ENCODE data around the gene PILRA. TPM values are rescaled to one million over a fixed set of nuclear protein-coding genes. Genes with fewer than 3 reads are reported as not detected.

The PILRA gene
- total and polyA plus RNA-seq, 2 of the 8 experiments (the other 6 are each of a cell fraction or from before 2014, with no cell fraction given), result 7.6 to 10.6 TPM

DNA sequence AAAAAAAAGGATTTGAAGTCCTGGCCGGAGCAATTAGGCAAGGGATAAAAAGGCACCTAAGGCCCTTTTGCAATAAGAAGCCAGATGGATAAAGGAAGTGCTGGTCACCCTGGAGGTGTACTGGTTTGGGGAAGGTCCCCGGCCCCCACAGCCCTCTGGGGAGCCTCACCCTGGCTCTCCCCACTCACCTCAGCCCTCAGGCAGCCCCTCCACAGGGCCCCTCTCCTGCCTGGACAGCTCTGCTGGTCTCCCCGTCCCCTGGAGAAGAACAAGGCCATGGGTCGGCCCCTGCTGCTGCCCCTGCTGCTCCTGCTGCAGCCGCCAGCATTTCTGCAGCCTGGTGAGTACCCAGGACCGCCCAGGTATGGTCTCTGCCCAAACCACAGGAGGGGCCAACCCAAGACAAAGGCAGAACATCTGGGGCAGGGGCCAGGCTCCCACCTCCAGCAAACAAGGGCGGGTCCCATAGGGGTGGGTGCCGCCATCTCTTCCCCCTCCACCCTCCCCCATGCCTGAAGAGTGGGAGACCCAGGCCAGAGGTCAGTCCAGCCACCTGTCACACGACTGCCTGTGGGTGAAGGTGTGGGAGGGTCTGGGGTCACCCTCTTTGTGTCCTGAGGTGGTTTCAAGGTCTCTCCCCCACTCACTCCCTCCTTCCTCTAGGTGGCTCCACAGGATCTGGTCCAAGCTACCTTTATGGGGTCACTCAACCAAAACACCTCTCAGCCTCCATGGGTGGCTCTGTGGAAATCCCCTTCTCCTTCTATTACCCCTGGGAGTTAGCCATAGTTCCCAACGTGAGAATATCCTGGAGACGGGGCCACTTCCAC, 15.0 kb upstream of the PILRA start, which contains the start of gene PILRB:
TSS of gene PILRB (plus strand) at position 91 of the 830 bp plus-strand sequence. CDS start at position 277, 186 bp downstream.
- ChIA-PET CTCF (ENCODE audit: partially characterized antibody) (interaction anchor here (1.8 to 2.3 kb wide), 2 partner anchors 49 to 99 kb away, joined by 4 to 14 read pairs; no protein-coding TSS in a partner anchor), POLR2A (ENCODE audit: partially characterized antibody) (interaction anchor here (1.1 to 2.3 kb wide), 4 partner anchors 11 to 203 kb away, joined by 3 to 12 read pairs (median 4); partner anchors contain the start of genes MEPCE and ZCWPW1)
- Histone ChIP-seq H3K27ac (ENCODE audit: low read depth, low read length) (no peak within 1 kb of the TSS), H3K4me1 (replicated peaks in 1 of 4; ENCODE audit: control insufficient read depth in 3 of 4, insufficient read depth in 4 of 4, low read length in 3 of 4) (no peaks in the 10 kb centered on the region), H2BK12ac (ENCODE audit: low read depth, low read length) (no peak within 1 kb of the TSS), H3K79me2 (ENCODE audit: control insufficient read depth in 1 of 2, insufficient read depth in 2 of 2, low read length in 2 of 2) (no peaks in the 10 kb centered on the region), H3K4ac (replicated peaks; ENCODE audit: insufficient read length, low read depth, low read length) (no peak within 1 kb of the TSS), H3K23ac (ENCODE audit: insufficient read length) (no peak within 1 kb of the TSS), H3K14ac (ENCODE audit: insufficient read length) (no peak within 1 kb of the TSS), H3K36me3 (ENCODE audit: control insufficient read depth in 2 of 4, insufficient read depth in 4 of 4, low read length in 3 of 4) (peaks cover 33 to 77% (median 57%) of the 10 kb centered on the region in 4 experiments), H2AK5ac (ENCODE audit: low read depth, low read length) (no peak within 1 kb of the TSS), H2BK120ac (replicated peaks; ENCODE audit: low read depth, low read length) (no peak within 1 kb of the TSS), H3K23me2 (ENCODE audit: low read depth, low read length) (no peaks in the 10 kb centered on the region), H2BK15ac (ENCODE audit: low read length) (no peak within 1 kb of the TSS), H3K4me3 (ENCODE audit: extremely low read depth in 1 of 4, insufficient read depth in 2 of 4, low read depth in 3 of 4, low read length in 4 of 4) (no peak within 1 kb of the TSS), H4K91ac (replicated peaks; ENCODE audit: insufficient read length, low read length) (no peak within 1 kb of the TSS), H3K9ac (replicated peaks in 1 of 4; ENCODE audit: extremely low read depth in 1 of 4, low read depth in 3 of 4, low read length in 3 of 4) (no peak within 1 kb of the TSS), H3K18ac (ENCODE audit: extremely low read depth, low read length) (no peak within 1 kb of the TSS), H3K27me3 (replicated peaks in 1 of 4; ENCODE audit: control insufficient read depth in 3 of 4, extremely low read depth in 1 of 4, insufficient read depth in 3 of 4, low read length in 3 of 4) (no peaks in the 10 kb centered on the region), H4K8ac (ENCODE audit: extremely low read depth, insufficient read depth, low read length) (peak within 1 kb of the TSS; percentile 57; the same call in 1 of the 2 replicates), H2BK5ac (ENCODE audit: low read depth, low read length) (no peak within 1 kb of the TSS), H3K56ac (replicated peaks; ENCODE audit: insufficient read length, low read depth, low read length) (no peak within 1 kb of the TSS), H4K5ac (ENCODE audit: insufficient read length, low read depth, low read length) (no peak within 1 kb of the TSS), H3K9me3 (ENCODE audit: insufficient read depth in 2 of 2, low read depth in 1 of 2, low read length in 1 of 2) (no peaks in the 10 kb centered on the region), H4K20me1 (replicated peaks in 1 of 2; ENCODE audit: control insufficient read depth in 1 of 2, insufficient read depth in 2 of 2, low read length in 2 of 2) (peaks cover 2 to 7% of the 10 kb centered on the region in 2 experiments), H3K79me1 (ENCODE audit: low read depth, low read length) (no peaks in the 10 kb centered on the region), H2BK20ac (ENCODE audit: low read length) (no peak within 1 kb of the TSS), H3K4me2 (ENCODE audit: insufficient read depth in 1 of 2, low read depth in 2 of 2, low read length in 2 of 2) (no peak within 1 kb of the TSS), H2AFZ (ENCODE audit: low read length) (no peak within 1 kb of the TSS)
- WGBS, 2 experiments (ENCODE audit: extremely low coverage in 1 of 2, insufficient coverage in 1 of 2, insufficient read length in 1 of 2, insufficient replicate concordance in 2 of 2, low coverage in 1 of 2, low lambda C conversion rate in 2 of 2, missing lambda C conversion rate in 1 of 2), result 81% methylated on average over 7 of the region's 11 CpGs; no CpG with 5 or more reads in 1 of the 2 experiments
- TF ChIP-seq RAD21 (IDR thresholded peaks at IDR 0.05 in 1 of 2, conservative IDR thresholded peaks at IDR 0.05 in 1 of 2; ENCODE audit: low read depth in 2 of 2, low read length in 2 of 2), result peak; percentile 16 to 23; a peak in 2 of 4 replicates
- TF ChIP-seq, protein P1, sequence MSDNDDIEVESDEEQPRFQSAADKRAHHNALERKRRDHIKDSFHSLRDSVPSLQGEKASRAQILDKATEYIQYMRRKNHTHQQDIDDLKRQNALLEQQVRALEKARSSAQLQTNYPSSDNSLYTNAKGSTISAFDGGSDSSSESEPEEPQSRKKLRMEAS (IDR thresholded peaks at IDR 0.05), result no peak
- DNase-seq (ENCODE audit: low read depth in 1 of 2, low spot score in 2 of 2), result no peak
- FAIRE-seq, result no peak
